ENCODE measurements around the gene RALGAPA1. TPM values are rescaled to one million over a fixed set of nuclear protein-coding genes. Genes with fewer than 3 reads are reported as not detected.

Gene RALGAPA1
- total RNA-seq, 1 experiment from 2014 or later, result 31.7 TPM

DNA sequence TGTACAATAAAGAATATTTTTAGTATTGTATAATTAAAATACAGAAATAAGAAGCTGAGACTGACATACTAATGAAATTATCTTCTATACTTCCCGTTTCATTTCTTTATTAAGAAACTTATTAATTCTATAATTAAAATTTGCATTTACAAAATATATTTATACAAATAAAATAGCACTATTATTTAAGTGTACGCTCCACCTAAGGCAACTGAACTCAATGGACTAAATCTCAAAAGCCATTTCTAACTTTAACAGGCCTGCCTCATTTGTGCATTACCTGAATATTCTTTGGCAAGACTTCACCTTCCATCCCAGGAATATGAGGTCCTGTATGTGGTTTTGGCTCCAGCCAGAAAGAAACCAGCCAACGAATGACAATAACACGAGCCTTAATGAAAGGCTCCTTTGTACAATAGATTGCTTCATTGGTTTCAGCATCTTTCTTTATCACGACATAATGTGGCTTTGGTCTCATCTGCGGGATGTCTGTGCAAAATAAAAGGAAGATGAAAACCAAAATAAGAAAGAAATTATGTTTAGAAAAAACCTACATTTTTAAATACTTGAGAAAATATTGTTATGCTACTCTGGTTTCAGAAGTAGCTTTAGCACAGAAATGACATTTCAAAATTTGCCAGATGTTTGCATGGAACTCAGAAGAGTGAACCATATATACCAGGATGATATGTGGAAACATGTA lies 58.7 kb downstream of the RALGAPA1 start:
- Mint-ChIP-seq H3K4me3 (no peak overlapping the region), H3K27me3 (ENCODE audit: low read depth) (no peaks in the 10 kb centered on the region), H3K27ac (no peak overlapping the region), H3K4me1 (no peaks in the 10 kb centered on the region), H3K36me3 (peaks cover 7% of the 10 kb centered on the region), H3K9me3 (no peaks in the 10 kb centered on the region)
- CTCF ChIA-PET, result no interaction called here
- TF ChIP-seq HMGA2 (CRISPR knock-in tag; IDR thresholded peaks at IDR 0.05) (peak; percentile 36; the same call in 1 of the 2 replicates), OVOL2 (CRISPR knock-in tag; IDR thresholded peaks at IDR 0.05; ENCODE audit: borderline replicate concordance) (no peak)
- ATAC-seq, result no peak
- DNase-seq (ENCODE audit: low spot score), result no peak
- POLR2A ChIA-PET, result no interaction called here

DNA sequence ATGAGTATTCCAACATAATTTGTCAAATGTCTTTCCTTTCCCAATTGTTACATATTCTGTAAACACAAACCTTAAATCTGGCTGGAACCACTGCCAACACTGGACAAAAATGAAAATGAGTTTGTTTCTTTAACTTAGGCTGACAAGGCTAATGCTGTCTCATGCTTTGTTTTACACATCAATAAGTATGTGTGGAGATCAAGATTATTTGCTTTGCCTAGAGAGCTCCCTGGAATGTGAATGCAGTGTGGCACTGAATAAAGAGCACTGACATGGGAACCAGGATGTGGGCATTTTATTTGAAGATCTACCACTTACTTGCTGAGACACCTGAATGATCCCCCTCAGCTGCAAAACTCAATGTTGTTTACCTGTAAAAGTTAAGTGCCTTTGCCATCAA lies 61.7 kb downstream of the RALGAPA1 start:
- DNase-seq (ENCODE audit: low spot score), result no peak
- CTCF ChIA-PET, result no interaction called here
- Mint-ChIP-seq H3K9me3 (no peaks in the 10 kb centered on the region), H3K36me3 (peaks cover 3% of the 10 kb centered on the region), H3K27me3 (ENCODE audit: low read depth) (no peaks in the 10 kb centered on the region), H3K4me1 (no peaks in the 10 kb centered on the region), H3K27ac (peak overlapping the region; percentile 68; the same call in 1 of the 2 replicates), H3K4me3 (no peak overlapping the region)
- no peak for ATAC-seq
- POLR2A ChIA-PET, result no interaction called here
- no peak for TF ChIP-seq NFATC4 (CRISPR knock-in tag; IDR thresholded peaks at IDR 0.05)
- TF ChIP-seq, protein P1, sequence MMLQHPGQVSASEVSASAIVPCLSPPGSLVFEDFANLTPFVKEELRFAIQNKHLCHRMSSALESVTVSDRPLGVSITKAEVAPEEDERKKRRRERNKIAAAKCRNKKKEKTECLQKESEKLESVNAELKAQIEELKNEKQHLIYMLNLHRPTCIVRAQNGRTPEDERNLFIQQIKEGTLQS (CRISPR knock-in tag; conservative IDR thresholded peaks at IDR 0.05), result no peak
- TF ChIP-seq GTF2I (CRISPR knock-in tag; conservative IDR thresholded peaks at IDR 0.05), result no peak
- no peak for TF ChIP-seq HMGA2 (CRISPR knock-in tag; IDR thresholded peaks at IDR 0.05)
- no peak for TF ChIP-seq ESRRA (CRISPR knock-in tag; IDR thresholded peaks at IDR 0.05; ENCODE audit: borderline replicate concordance)

DNA sequence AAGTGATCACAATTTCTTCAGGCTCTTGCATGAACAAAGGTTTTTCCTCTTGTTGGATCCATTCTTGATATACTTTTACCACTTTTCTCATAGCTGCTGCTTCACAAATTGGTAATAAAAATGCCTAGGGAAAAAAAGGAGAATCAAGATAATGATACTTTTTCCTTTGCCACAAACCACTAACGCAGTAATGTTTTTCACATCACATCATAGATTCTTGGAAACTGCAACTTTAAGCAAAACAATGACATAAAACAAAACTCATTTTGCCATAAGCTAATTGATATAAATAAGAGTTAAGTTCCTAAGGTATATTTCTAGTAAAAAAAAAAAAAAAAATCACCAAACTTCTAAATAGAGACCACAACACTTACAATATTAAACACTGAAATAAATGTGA lies 66.7 kb downstream of the RALGAPA1 start:
- Mint-ChIP-seq H3K27me3 (ENCODE audit: low read depth) (no peaks in the 10 kb centered on the region), H3K27ac (no peak overlapping the region), H3K9me3 (no peaks in the 10 kb centered on the region), H3K36me3 (peaks cover 3% of the 10 kb centered on the region), H3K4me1 (no peaks in the 10 kb centered on the region), H3K4me3 (no peak overlapping the region)
- CTCF ChIA-PET, result no interaction called here
- POLR2A ChIA-PET, result interaction anchor here (0.7 kb wide), 1 partner anchor 270 kb away, joined by 4 read pairs; no protein-coding TSS in a partner anchor
- DNase-seq (ENCODE audit: low spot score) (no peak), ATAC-seq (no peak)
- TF ChIP-seq ZNF121 (CRISPR knock-in tag; IDR thresholded peaks at IDR 0.05), result no peak
- TF ChIP-seq SMAD3 (CRISPR knock-in tag; IDR thresholded peaks at IDR 0.05; ENCODE audit: borderline replicate concordance), result no peak
- TF ChIP-seq, protein P2, sequence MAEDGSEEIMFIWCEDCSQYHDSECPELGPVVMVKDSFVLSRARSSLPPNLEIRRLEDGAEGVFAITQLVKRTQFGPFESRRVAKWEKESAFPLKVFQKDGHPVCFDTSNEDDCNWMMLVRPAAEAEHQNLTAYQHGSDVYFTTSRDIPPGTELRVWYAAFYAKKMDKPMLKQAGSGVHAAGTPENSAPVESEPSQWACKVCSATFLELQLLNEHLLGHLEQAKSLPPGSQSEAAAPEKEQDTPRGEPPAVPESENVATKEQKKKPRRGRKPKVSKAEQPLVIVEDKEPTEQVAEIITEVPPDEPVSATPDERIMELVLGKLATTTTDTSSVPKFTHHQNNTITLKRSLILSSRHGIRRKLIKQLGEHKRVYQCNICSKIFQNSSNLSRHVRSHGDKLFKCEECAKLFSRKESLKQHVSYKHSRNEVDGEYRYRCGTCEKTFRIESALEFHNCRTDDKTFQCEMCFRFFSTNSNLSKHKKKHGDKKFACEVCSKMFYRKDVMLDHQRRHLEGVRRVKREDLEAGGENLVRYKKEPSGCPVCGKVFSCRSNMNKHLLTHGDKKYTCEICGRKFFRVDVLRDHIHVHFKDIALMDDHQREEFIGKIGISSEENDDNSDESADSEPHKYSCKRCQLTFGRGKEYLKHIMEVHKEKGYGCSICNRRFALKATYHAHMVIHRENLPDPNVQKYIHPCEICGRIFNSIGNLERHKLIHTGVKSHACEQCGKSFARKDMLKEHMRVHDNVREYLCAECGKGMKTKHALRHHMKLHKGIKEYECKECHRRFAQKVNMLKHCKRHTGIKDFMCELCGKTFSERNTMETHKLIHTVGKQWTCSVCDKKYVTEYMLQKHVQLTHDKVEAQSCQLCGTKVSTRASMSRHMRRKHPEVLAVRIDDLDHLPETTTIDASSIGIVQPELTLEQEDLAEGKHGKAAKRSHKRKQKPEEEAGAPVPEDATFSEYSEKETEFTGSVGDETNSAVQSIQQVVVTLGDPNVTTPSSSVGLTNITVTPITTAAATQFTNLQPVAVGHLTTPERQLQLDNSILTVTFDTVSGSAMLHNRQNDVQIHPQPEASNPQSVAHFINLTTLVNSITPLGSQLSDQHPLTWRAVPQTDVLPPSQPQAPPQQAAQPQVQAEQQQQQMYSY (CRISPR knock-in tag; IDR thresholded peaks at IDR 0.05), result no peak
- no peak for TF ChIP-seq NFYB (CRISPR knock-in tag; conservative IDR thresholded peaks at IDR 0.05; ENCODE audit: low read depth)
- TF ChIP-seq ZNF416 (CRISPR knock-in tag; IDR thresholded peaks at IDR 0.05), result no peak
- TF ChIP-seq IRF2 (CRISPR knock-in tag; IDR thresholded peaks at IDR 0.05; ENCODE audit: borderline replicate concordance, low read depth), result no peak
- no peak for TF ChIP-seq ETV6 (CRISPR knock-in tag; IDR thresholded peaks at IDR 0.05)
- TF ChIP-seq RORB (CRISPR knock-in tag; IDR thresholded peaks at IDR 0.05), result no peak
- TF ChIP-seq, protein P3, sequence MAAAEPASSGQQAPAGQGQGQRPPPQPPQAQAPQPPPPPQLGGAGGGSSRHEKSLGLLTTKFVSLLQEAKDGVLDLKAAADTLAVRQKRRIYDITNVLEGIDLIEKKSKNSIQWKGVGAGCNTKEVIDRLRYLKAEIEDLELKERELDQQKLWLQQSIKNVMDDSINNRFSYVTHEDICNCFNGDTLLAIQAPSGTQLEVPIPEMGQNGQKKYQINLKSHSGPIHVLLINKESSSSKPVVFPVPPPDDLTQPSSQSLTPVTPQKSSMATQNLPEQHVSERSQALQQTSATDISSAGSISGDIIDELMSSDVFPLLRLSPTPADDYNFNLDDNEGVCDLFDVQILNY (CRISPR knock-in tag; IDR thresholded peaks at IDR 0.05), result no peak
- no peak for TF ChIP-seq ZNF317 (CRISPR knock-in tag; IDR thresholded peaks at IDR 0.05; ENCODE audit: borderline replicate concordance, low read depth)
- TF ChIP-seq, protein P4, sequence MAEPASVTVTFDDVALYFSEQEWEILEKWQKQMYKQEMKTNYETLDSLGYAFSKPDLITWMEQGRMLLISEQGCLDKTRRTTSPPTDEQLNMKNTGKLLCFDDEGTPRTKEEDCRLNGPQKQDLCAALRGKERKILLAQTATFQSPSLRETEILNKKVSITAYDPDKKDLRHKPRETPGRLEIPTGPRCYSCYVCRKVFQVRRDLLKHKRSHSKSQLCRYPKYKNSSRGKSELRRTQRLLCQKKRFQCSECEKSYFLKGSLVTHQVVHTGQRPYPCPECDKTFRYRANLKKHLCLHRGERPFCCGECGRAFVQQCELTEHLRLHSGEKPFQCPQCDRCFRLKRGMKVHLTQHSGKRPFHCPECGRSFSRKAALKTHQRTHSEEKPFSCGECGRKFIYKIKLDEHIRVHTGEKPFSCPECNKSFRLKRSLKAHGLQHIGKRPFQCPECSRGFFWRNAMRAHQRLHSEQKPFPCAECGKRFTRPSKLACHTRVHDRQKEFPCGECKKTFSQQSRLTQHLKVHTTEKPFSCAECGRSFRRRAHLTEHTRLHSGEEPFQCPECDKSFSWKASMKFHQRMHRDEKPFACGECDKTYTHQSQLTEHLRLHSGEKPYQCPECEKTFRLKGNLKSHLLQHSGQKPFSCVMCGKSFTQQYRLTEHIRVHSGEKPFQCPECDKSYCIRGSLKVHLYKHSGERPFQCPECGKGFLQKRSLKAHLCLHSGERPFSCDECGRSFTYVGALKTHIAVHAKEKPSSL (CRISPR knock-in tag; conservative IDR thresholded peaks at IDR 0.05), result no peak
- no peak for TF ChIP-seq SOX15 (CRISPR knock-in tag; IDR thresholded peaks at IDR 0.05)
- TF ChIP-seq, protein P5, sequence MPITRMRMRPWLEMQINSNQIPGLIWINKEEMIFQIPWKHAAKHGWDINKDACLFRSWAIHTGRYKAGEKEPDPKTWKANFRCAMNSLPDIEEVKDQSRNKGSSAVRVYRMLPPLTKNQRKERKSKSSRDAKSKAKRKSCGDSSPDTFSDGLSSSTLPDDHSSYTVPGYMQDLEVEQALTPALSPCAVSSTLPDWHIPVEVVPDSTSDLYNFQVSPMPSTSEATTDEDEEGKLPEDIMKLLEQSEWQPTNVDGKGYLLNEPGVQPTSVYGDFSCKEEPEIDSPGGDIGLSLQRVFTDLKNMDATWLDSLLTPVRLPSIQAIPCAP (CRISPR knock-in tag; IDR thresholded peaks at IDR 0.05), result no peak

All from WTC11 (cell line).